CD14-positive monocyte (primary cell): ENCODE results near the gene PADI1. TPM values are rescaled to one million over a fixed set of nuclear protein-coding genes. Genes with fewer than 3 reads are reported as not detected.
A peak's percentile ranks its signal among the peaks of the same experiment; 100 is the strongest.

Experiments used
- DNase-seq, 3 donors: peaks; one replicate each; pipeline ENCODE4 v3.0.0-alpha.2; 2011 to 2022
- H2AFZ ChIP-seq: 2 replicates; pipeline ENCODE4 v1.6.0; 2012; ENCODE audit warnings: mild to moderate bottlenecking, low read depth, low read length, inconsistent platforms; ENCODE audit not compliant: insufficient read depth, poor library complexity, severe bottlenecking
- H3K27ac ChIP-seq, 2 donors: 1 replicate in 1 of 2; 2 replicates in 1 of 2; pipeline ENCODE4 v1.5.1; 2012 to 2013; ENCODE audit warnings: low read length in 2 of 2, control low read depth in 1 of 2, inconsistent platforms in 1 of 2, low read depth in 1 of 2, mild to moderate bottlenecking in 1 of 2
- H3K27me3 ChIP-seq, 2 donors: one replicate each; pipeline versions ENCODE4 v1.6.0 to v1.6.1; 2011 to 2013; ENCODE audit warnings: low read length in 2 of 2; ENCODE audit not compliant: control insufficient read depth in 2 of 2, insufficient read depth in 2 of 2
- H3K36me3 ChIP-seq, 2 donors: replicated peaks in 1 of 2; 1 replicate in 1 of 2; 2 replicates in 1 of 2; pipeline versions ENCODE4 v1.5.1 to v1.6.1; 2012 to 2013; ENCODE audit warnings: low read length in 2 of 2, control low read depth in 1 of 2, inconsistent platforms in 1 of 2, mild to moderate bottlenecking in 1 of 2; ENCODE audit not compliant: insufficient read depth in 2 of 2, control insufficient read depth in 1 of 2
- H3K4me1 ChIP-seq, 2 donors: 1 replicate in 1 of 2; 2 replicates in 1 of 2; pipeline versions ENCODE4 v1.5.1 to v1.6.1; 2012 to 2013; ENCODE audit warnings: low read length in 2 of 2, control low read depth in 1 of 2, inconsistent platforms in 1 of 2, mild to moderate bottlenecking in 1 of 2, moderate library complexity in 1 of 2; ENCODE audit not compliant: insufficient read depth in 2 of 2, control insufficient read depth in 1 of 2
- H3K4me2 ChIP-seq: replicated peaks from 2 replicates; pipeline ENCODE3; 2012; ENCODE audit warnings: low read length, moderate library complexity, mild to moderate bottlenecking; ENCODE audit not compliant: poor library complexity, severe bottlenecking; ENCODE audit errors: extremely low read depth
- H3K4me3 ChIP-seq, 3 experiments: fragments of 200-600 bp in 1 of 3; sonication (generic) in 1 of 3; replicated peaks in 1 of 3; 1 replicate in 2 of 3; 2 replicates in 1 of 3; pipeline ENCODE4 v1.5.1; 2011 to 2013; ENCODE audit warnings: low read length in 3 of 3, mild to moderate bottlenecking in 3 of 3, control low read depth in 2 of 3, low read depth in 2 of 3, inconsistent platforms in 1 of 3, moderate library complexity in 1 of 3
- H3K79me2 ChIP-seq: 2 replicates; pipeline ENCODE4 v1.6.0; 2012; ENCODE audit warnings: mild to moderate bottlenecking, control low read depth, inconsistent platforms, low read length, moderate library complexity; ENCODE audit not compliant: insufficient read depth
- H3K9ac ChIP-seq: 2 replicates; pipeline ENCODE4 v1.6.0; 2017; ENCODE audit warnings: low read length, mild to moderate bottlenecking; ENCODE audit not compliant: insufficient read depth, poor library complexity, severe bottlenecking
- H3K9me3 ChIP-seq, 2 donors: replicated peaks in 1 of 2; 1 replicate in 1 of 2; 2 replicates in 1 of 2; pipeline versions ENCODE4 v1.5.1 to v1.6.1; 2012 to 2013; ENCODE audit warnings: low read length in 2 of 2, control low read depth in 1 of 2; ENCODE audit not compliant: control insufficient read depth in 1 of 2, insufficient read depth in 1 of 2
- H4K20me1 ChIP-seq: 2 replicates; pipeline ENCODE4 v1.6.0; 2012; ENCODE audit warnings: mild to moderate bottlenecking, low read length, control low read depth, moderate library complexity; ENCODE audit not compliant: insufficient read depth
- H3K27ac Mint-ChIP-seq, 7 donors: one replicate each; pipeline ENCODE4 v1.8.0; 2020; ENCODE audit warnings: mild to moderate bottlenecking in 7 of 7, mixed read lengths in 7 of 7, moderate library complexity in 6 of 7, inconsistent platforms in 2 of 7
- H3K27me3 Mint-ChIP-seq, 3 donors: one replicate each; pipeline ENCODE4 v1.8.0; 2021 to 2022; ENCODE audit warnings: low read depth in 3 of 3, mild to moderate bottlenecking in 3 of 3, mixed read lengths in 3 of 3, moderate library complexity in 3 of 3, inconsistent platforms in 1 of 3
- H3K36me3 Mint-ChIP-seq, 2 donors: one replicate each; pipeline ENCODE4 v1.8.0; 2020; ENCODE audit warnings: mixed read lengths in 2 of 2, inconsistent platforms in 1 of 2, mild to moderate bottlenecking in 1 of 2
- H3K4me1 Mint-ChIP-seq: one replicate; pipeline ENCODE4 v1.8.0; 2020; ENCODE audit warnings: mild to moderate bottlenecking, mixed read lengths
- H3K4me3 Mint-ChIP-seq, 2 donors: one replicate each; pipeline ENCODE4 v1.8.0; 2020; ENCODE audit warnings: mild to moderate bottlenecking in 2 of 2, mixed read lengths in 2 of 2, moderate library complexity in 1 of 2
- H3K9me3 Mint-ChIP-seq, 7 donors: one replicate each; pipeline ENCODE4 v1.8.0; 2020 to 2022; ENCODE audit warnings: mixed read lengths in 7 of 7, mild to moderate bottlenecking in 6 of 7, moderate library complexity in 6 of 7, inconsistent platforms in 2 of 7
- WGBS: methylation state at CpG from one replicate; pipeline ENCODE4 v1.1.5; 2013; ENCODE audit warnings: missing lambda C conversion rate; ENCODE audit not compliant: insufficient coverage; 5-methylcytosine and 5-hydroxymethylcytosine counted together
- intact Hi-C, 2 donors: fragments of 100-400 bp; cut with micrococcal nuclease; formaldehyde crosslinking; loops; one replicate each; pipeline versions ENCODE4 v1.15.0 to v1.15.1; 2023
- polyA plus RNA-seq, 3 donors: library from polyadenylated mRNA; depleted of rRNA in 1 of 3; unstranded in 2 of 3; stranded (reverse) in 1 of 3; fragments of 300-500 nt in 2 of 3; fragments of >200 nt in 1 of 3; fragmentation: Illumina TruSeq in 2 of 3; gene quantifications; 1 replicate in 2 of 3; 2 replicates in 1 of 3; pipeline ENCODE4 v1.2.3, GENCODE V29; 2012 to 2021
- TF ChIP-seq, protein P1 (sequence below): fragments of 200-600 bp; IDR thresholded peaks from one replicate; pipeline ENCODE4 v1.8.0; 2022; ENCODE audit warnings: antibody characterized with exemption, mild to moderate bottlenecking

Gene PADI1
- polyA plus RNA-seq, 3 donors = not detected

- peak overlapping the region; percentile 88 to 97 (median 94) for H3K27ac Mint-ChIP-seq
- H3K9me3 Mint-ChIP-seq = peaks cover 18 to 37% (median 32%) of the 10 kb centered on the region in 7 donors
- H3K36me3 ChIP-seq = no peaks in the 10 kb centered on the region
- H3K4me3 Mint-ChIP-seq = no peak overlapping the region
- no peaks in the 10 kb centered on the region for H3K79me2 ChIP-seq
- peaks cover 17 to 23% of the 10 kb centered on the region in 2 donors for H3K9me3 ChIP-seq
- no peaks in the 10 kb centered on the region for H4K20me1 ChIP-seq
- H3K36me3 Mint-ChIP-seq = peaks cover 0 to 9% of the 10 kb centered on the region in 2 donors
- no peak overlapping the region for H2AFZ ChIP-seq
- peaks cover 21% of the 10 kb centered on the region for H3K4me1 Mint-ChIP-seq
- WGBS = 78% methylated on average over 8 of the region's 13 CpGs
- no peaks in the 10 kb centered on the region for H3K27me3 ChIP-seq
- intact Hi-C loops = no loop called here
- no peak overlapping the region for H3K9ac ChIP-seq
- TF ChIP-seq, protein P1, sequence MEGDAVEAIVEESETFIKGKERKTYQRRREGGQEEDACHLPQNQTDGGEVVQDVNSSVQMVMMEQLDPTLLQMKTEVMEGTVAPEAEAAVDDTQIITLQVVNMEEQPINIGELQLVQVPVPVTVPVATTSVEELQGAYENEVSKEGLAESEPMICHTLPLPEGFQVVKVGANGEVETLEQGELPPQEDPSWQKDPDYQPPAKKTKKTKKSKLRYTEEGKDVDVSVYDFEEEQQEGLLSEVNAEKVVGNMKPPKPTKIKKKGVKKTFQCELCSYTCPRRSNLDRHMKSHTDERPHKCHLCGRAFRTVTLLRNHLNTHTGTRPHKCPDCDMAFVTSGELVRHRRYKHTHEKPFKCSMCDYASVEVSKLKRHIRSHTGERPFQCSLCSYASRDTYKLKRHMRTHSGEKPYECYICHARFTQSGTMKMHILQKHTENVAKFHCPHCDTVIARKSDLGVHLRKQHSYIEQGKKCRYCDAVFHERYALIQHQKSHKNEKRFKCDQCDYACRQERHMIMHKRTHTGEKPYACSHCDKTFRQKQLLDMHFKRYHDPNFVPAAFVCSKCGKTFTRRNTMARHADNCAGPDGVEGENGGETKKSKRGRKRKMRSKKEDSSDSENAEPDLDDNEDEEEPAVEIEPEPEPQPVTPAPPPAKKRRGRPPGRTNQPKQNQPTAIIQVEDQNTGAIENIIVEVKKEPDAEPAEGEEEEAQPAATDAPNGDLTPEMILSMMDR = no peak
- H3K4me2 ChIP-seq = no peak overlapping the region
- DNase-seq = no peak
- no peak overlapping the region for H3K4me3 ChIP-seq
- H3K27ac ChIP-seq = peak overlapping the region; percentile 72 to 77
- peaks cover 0 to 9% (median 2%) of the 10 kb centered on the region in 3 donors for H3K27me3 Mint-ChIP-seq
- H3K4me1 ChIP-seq = peaks cover 0 to 19% of the 10 kb centered on the region in 2 donors
These were observed 12.3 kb upstream of the PADI1 start for GRCh38 chr1:17192394-17193221.

GRCh38 chr1:17193222-17194132, 11.5 kb upstream of the PADI1 start:
- H3K4me3 Mint-ChIP-seq = no peak overlapping the region
- no peaks in the 10 kb centered on the region for H3K27me3 ChIP-seq
- no peak overlapping the region for H3K9ac ChIP-seq
- intact Hi-C loops = no loop called here
- H3K4me3 ChIP-seq = no peak overlapping the region
- no peak for DNase-seq
- H3K79me2 ChIP-seq = no peaks in the 10 kb centered on the region
- TF ChIP-seq, protein P1 = no peak
- H3K9me3 Mint-ChIP-seq = peaks cover 14 to 33% (median 29%) of the 10 kb centered on the region in 7 donors
- 92% methylated on average over 10 of the region's 17 CpGs for WGBS
- H4K20me1 ChIP-seq = no peaks in the 10 kb centered on the region
- peaks cover 0 to 19% of the 10 kb centered on the region in 2 donors for H3K4me1 ChIP-seq
- peaks cover 12 to 23% of the 10 kb centered on the region in 2 donors for H3K9me3 ChIP-seq
- peak overlapping the region in 2 of 7 donors; percentile 60 to 69 for H3K27ac Mint-ChIP-seq
- no peak overlapping the region for H3K4me2 ChIP-seq
- H3K27me3 Mint-ChIP-seq = peaks cover 0 to 10% (median 2%) of the 10 kb centered on the region in 3 donors
- H3K4me1 Mint-ChIP-seq = peaks cover 21% of the 10 kb centered on the region
- H3K36me3 Mint-ChIP-seq = peaks cover 0 to 7% of the 10 kb centered on the region in 2 donors
- H3K27ac ChIP-seq = no peak overlapping the region
- no peak overlapping the region for H2AFZ ChIP-seq
- no peaks in the 10 kb centered on the region for H3K36me3 ChIP-seq
